Naive thymus-derived CD8-positive, alpha-beta T cell (primary cell): ENCODE measurements around the gene NHP2. TPM values are rescaled to one million over a fixed set of nuclear protein-coding genes. Genes with fewer than 3 reads are reported as not detected.
A peak's percentile ranks its signal among the peaks of the same experiment; 100 is the strongest.

ENCODE experiments used
- ATAC-seq, 2 donors: fragments of 150-1000 bp; cut with Tn5 transposase in 1 of 2; sonication (Bioruptor Pico), chemical (Tn5 transposase) in 1 of 2; 1 replicate in 1 of 2; 2 replicates in 1 of 2; pipeline ENCODE4 v1.10.0; 2021; ENCODE audit warnings: mild to moderate bottlenecking in 2 of 2, moderate library complexity in 2 of 2
- POLR2A ChIA-PET: fragments of 350-600 bp; sonication (Branson Sonifier 250); formaldehyde crosslinking; loops from one replicate; lab custom pipeline; 2021; ENCODE audit warnings: antibody characterized with exemption; lab: Charles Lee
- DNase-seq, 10 donors: peaks; one replicate each; pipeline versions ENCODE4 v3.0.0 to v3.0.0-alpha.2; 2020 to 2022
- H3K27ac Mint-ChIP-seq, 10 donors: one replicate each; pipeline ENCODE4 v1.8.0; 2020 to 2022; ENCODE audit warnings: mild to moderate bottlenecking in 10 of 10, mixed read lengths in 10 of 10, moderate library complexity in 4 of 10, inconsistent platforms in 1 of 10
- H3K27me3 Mint-ChIP-seq, 5 donors: one replicate each; pipeline ENCODE4 v1.8.0; 2021 to 2022; ENCODE audit warnings: mixed read lengths in 5 of 5
- H3K36me3 Mint-ChIP-seq, 3 donors: one replicate each; pipeline ENCODE4 v1.8.0; 2020 to 2022; ENCODE audit warnings: mixed read lengths in 3 of 3, mild to moderate bottlenecking in 2 of 3, inconsistent platforms in 1 of 3
- H3K4me1 Mint-ChIP-seq, 4 donors: one replicate each; pipeline ENCODE4 v1.8.0; 2021 to 2022; ENCODE audit warnings: mixed read lengths in 4 of 4
- H3K4me3 Mint-ChIP-seq, 10 donors: one replicate each; pipeline ENCODE4 v1.8.0; 2020 to 2022; ENCODE audit warnings: mild to moderate bottlenecking in 10 of 10, mixed read lengths in 10 of 10, moderate library complexity in 6 of 10, inconsistent platforms in 1 of 10
- H3K9me3 Mint-ChIP-seq, 9 donors: one replicate each; pipeline ENCODE4 v1.8.0; 2020 to 2022; ENCODE audit warnings: mixed read lengths in 9 of 9, mild to moderate bottlenecking in 3 of 9, inconsistent platforms in 1 of 9, moderate library complexity in 1 of 9
- polyA plus RNA-seq, 3 donors: library from polyadenylated mRNA; unstranded; fragments of 300-500 nt; fragmentation: Illumina TruSeq; gene quantifications; one replicate each; pipeline ENCODE4 v1.2.3, GENCODE V29; 2021
- total RNA-seq, 8 experiments: library from RNA in 2 of 8; stranded (reverse) in 2 of 8; gene quantifications; one replicate each; pipeline ENCODE4 v1.2.3 and lab custom pipeline; 2021 to 2026

NHP2 gene
- total and polyA plus RNA-seq, 5 experiments from 2014 or later, result 79.3 to 276 (median 238) TPM

DNA sequence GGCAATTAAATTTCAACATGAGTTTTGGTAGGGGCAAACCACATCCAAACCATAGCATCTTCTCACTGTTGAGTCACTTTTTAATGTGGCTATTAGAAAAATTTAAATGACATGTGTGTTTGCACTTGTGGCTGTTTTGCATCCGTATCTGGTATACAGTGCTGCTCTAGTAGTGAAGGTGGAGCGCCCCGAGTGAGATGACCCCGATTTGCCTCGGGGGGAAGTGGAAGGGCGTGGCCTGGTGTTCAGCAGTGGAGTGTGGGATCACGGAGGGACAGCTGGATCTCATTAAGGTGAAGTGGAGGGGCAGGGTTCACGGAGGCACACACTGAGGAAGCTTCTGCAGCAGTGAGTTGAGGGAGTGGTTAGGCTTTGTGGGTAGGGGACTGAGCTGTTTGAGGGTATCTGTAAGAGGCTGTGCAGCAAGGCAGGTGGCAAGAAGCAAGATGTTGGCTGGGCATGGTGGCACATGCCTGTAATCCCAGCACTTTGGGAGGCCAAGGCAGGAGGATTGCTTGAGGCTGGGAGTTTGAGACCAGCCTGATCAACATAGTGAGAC, 39.6 kb upstream of the NHP2 start:
- Mint-ChIP-seq H3K4me3 (peak overlapping the region in 4 of 10 donors; percentile 23 to 78 (median 56)), H3K4me1 (peaks cover 7 to 21% (median 17%) of the 10 kb centered on the region in 4 donors), H3K27ac (peak overlapping the region in 4 of 10 donors; percentile 57 to 81 (median 66)), H3K36me3 (peaks cover 0 to 2% (median 0%) of the 10 kb centered on the region in 3 donors), H3K27me3 (peaks cover 7 to 10% (median 9%) of the 10 kb centered on the region in 5 donors), H3K9me3 (peaks cover 0 to 2% (median 0%) of the 10 kb centered on the region in 9 donors)
- DNase-seq (no peak), ATAC-seq (no peak)
- POLR2A ChIA-PET, result interaction anchor here (0.7 kb wide), 1 partner anchor 103 kb away, joined by 8 read pairs; no protein-coding TSS in a partner anchor

- H3K4me1 Mint-ChIP-seq, result peaks cover 8 to 21% (median 17%) of the 10 kb centered on the region in 4 donors
- no peak overlapping the region for H3K4me3 Mint-ChIP-seq
- POLR2A ChIA-PET, result interaction anchor here (0.5 to 0.7 kb wide), 2 partner anchors 102 to 247 kb away, joined by 4 to 8 read pairs; no protein-coding TSS in a partner anchor
- no peak for ATAC-seq
- H3K9me3 Mint-ChIP-seq, result peaks cover 0 to 2% (median 0%) of the 10 kb centered on the region in 9 donors
- H3K27ac Mint-ChIP-seq, result no peak overlapping the region
- DNase-seq, result no peak
- peaks cover 8 to 11% (median 10%) of the 10 kb centered on the region in 5 donors for H3K27me3 Mint-ChIP-seq
- peaks cover 0 to 2% (median 0%) of the 10 kb centered on the region in 3 donors for H3K36me3 Mint-ChIP-seq
These were observed 39.1 kb upstream of the NHP2 start for GRCh38 chr5:178192787-178193186.

DNA sequence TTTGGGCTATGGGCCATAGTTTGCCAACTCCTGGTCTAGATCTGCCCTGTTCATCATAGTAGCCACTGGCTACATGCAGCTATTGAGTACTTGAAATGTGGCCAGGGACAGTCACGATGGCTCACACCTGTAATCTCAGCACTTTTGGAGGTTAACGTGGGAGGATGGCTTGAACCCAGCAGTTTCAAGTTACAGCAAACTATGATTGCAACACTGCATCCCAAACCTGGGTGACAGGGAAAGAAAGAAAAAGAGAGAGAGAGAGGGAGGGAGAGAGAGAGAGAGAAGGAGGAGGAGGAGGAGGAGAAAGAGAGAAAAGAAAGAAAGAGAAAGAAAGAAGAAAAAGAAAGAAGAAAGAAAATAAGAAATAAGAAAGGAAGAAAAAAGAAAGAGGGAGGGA, 38.6 kb upstream of the NHP2 start:
- peaks cover 0 to 2% (median 0%) of the 10 kb centered on the region in 3 donors for H3K36me3 Mint-ChIP-seq
- POLR2A ChIA-PET, result interaction anchor here (0.5 kb wide), 1 partner anchor 246 kb away, joined by 4 read pairs; no protein-coding TSS in a partner anchor
- H3K4me3 Mint-ChIP-seq, result no peak overlapping the region
- peak overlapping the region in 1 of 10 donors; percentile 78 for H3K27ac Mint-ChIP-seq
- DNase-seq (no peak), ATAC-seq (no peak)
- H3K4me1 Mint-ChIP-seq, result peaks cover 8 to 21% (median 17%) of the 10 kb centered on the region in 4 donors
- H3K9me3 Mint-ChIP-seq, result peaks cover 0 to 2% (median 0%) of the 10 kb centered on the region in 9 donors
- peaks cover 8 to 11% (median 10%) of the 10 kb centered on the region in 5 donors for H3K27me3 Mint-ChIP-seq

- Mint-ChIP-seq H3K36me3 (peaks cover 0 to 2% (median 0%) of the 10 kb centered on the region in 3 donors), H3K9me3 (peaks cover 0 to 2% (median 0%) of the 10 kb centered on the region in 9 donors), H3K27me3 (peaks cover 8 to 11% (median 10%) of the 10 kb centered on the region in 5 donors), H3K27ac (no peak overlapping the region), H3K4me3 (no peak overlapping the region), H3K4me1 (peaks cover 8 to 21% (median 17%) of the 10 kb centered on the region in 4 donors)
- no peak for DNase-seq
- ATAC-seq, result no peak
- POLR2A ChIA-PET, result no interaction called here
These were observed 38.0 kb upstream of the NHP2 start for GRCh38 chr5:178191661-178192060.

DNA sequence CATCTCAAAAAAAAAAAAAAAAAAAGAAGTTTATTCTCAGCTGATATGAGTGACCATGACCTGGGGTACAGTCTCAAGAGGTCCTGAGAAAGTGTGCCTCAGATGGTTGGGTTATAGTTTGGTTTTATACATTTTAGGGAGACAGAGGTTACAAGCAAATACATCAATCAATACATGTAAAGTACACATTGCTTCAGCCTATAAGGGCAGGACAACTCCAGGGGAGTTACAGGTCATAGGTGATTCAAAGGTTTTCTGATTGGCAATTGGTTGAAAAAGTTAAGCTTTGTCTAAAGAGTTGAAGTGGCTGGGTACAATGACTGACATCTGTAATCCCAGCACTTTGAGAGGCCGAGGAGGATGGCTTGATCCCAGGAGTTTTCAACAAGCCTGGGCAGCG, 35.7 kb upstream of the NHP2 start:
- Mint-ChIP-seq H3K27me3 (peaks cover 8 to 11% (median 10%) of the 10 kb centered on the region in 5 donors), H3K27ac (peak overlapping the region in 1 of 10 donors; percentile 15), H3K4me3 (no peak overlapping the region), H3K36me3 (peaks cover 0 to 2% (median 0%) of the 10 kb centered on the region in 3 donors), H3K9me3 (peaks cover 0 to 2% (median 0%) of the 10 kb centered on the region in 9 donors), H3K4me1 (peaks cover 8 to 16% (median 15%) of the 10 kb centered on the region in 4 donors)
- POLR2A ChIA-PET, result no interaction called here
- DNase-seq (no peak), ATAC-seq (no peak)

- POLR2A ChIA-PET, result no interaction called here
- peaks cover 0 to 11% (median 7%) of the 10 kb centered on the region in 5 donors for H3K27me3 Mint-ChIP-seq
- no peaks in the 10 kb centered on the region for H3K36me3 Mint-ChIP-seq
- no peak for DNase-seq
- H3K9me3 Mint-ChIP-seq, result no peaks in the 10 kb centered on the region
- ATAC-seq, result no peak
- no peak within 1 kb of the TSS for H3K4me3 Mint-ChIP-seq
- H3K4me1 Mint-ChIP-seq, result peaks cover 3 to 7% (median 5%) of the 10 kb centered on the region in 4 donors
- H3K27ac Mint-ChIP-seq, result no peak within 1 kb of the TSS
These were observed 33.3 kb upstream of the NHP2 start, which contains the start of gene GMCL2 for GRCh38 chr5:178187014-178187413. TSS of gene GMCL2 (minus strand) at chr5:178187371. CDS start at chr5:178187299, 72 bp downstream.

GRCh38 chr5:178186427-178186826, 32.7 kb upstream of the NHP2 start:
- POLR2A ChIA-PET, result no interaction called here
- no peak for DNase-seq
- Mint-ChIP-seq H3K9me3 (no peaks in the 10 kb centered on the region), H3K4me1 (peaks cover 4 to 10% (median 7%) of the 10 kb centered on the region in 4 donors), H3K36me3 (no peaks in the 10 kb centered on the region), H3K27ac (no peak overlapping the region), H3K4me3 (no peak overlapping the region), H3K27me3 (peaks cover 0 to 11% (median 7%) of the 10 kb centered on the region in 5 donors)
- no peak for ATAC-seq

DNA sequence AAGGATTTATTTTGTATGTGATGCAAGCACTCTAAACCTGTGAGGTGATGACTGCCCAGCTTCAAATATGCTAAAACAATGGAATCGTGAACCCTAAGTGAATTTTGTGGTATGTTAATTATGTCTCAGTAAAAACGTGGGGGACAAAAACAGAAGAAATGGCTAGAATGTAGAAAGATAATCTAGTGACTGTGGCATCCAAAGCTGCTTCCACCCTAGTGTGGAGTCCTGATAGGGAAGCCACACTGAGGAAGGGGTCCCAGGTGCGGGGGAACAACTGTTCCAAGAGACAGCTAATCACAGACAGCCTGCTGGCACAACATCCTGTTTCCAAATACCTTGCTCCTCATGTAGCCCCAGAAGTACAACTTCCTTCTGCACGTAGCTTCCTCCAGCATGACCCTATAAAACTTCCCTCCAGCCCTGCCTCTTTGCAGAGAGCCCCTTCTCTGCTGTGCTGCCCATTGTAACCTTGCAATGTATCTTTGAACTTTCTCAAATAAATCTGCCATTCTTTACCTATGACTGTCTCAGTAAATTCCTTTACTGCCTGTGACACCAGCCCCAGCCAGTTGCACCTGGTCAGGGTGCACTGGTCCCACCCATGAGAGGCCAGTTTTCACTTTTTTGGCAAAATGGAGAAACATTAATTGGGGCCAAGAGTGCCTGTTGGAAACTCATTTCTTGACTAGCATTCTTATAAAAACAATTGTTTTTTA, 28.6 kb upstream of the NHP2 start:
- Mint-ChIP-seq H3K4me3 (no peak overlapping the region), H3K36me3 (no peaks in the 10 kb centered on the region), H3K4me1 (peaks cover 2 to 10% (median 8%) of the 10 kb centered on the region in 4 donors), H3K27me3 (peaks cover 0 to 5% (median 0%) of the 10 kb centered on the region in 5 donors), H3K27ac (peak overlapping the region in 3 of 10 donors; percentile 19 to 57 (median 39)), H3K9me3 (no peaks in the 10 kb centered on the region)
- POLR2A ChIA-PET, result interaction anchor here (0.6 kb wide), 1 partner anchor 16 kb away, joined by 3 read pairs; no protein-coding TSS in a partner anchor
- ATAC-seq, result no peak
- DNase-seq, result no peak

GRCh38 chr5:178180141-178180863, 26.6 kb upstream of the NHP2 start:
- H3K27ac Mint-ChIP-seq, result peak overlapping the region in 1 of 10 donors; percentile 12
- POLR2A ChIA-PET, result no interaction called here
- no peak for DNase-seq

DNA sequence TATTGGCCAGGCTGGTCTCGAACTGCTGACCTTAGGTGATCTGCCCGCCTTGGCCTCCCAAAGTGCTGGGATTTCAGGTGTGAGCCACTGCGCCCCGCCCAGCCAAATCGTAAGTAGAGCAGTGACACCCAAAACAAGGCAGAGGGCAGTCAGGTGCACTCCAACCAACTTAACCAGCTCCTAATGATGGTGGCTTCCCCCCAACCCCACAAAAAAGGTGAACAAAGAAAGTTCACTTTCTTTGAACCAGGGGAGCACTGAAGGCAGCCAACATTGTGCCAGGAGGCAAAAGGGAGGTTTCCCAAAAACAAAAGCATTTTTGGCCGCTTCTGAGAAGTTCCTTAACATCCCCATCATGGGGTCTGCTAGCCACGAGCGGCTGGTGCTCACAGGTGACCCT, 23.9 kb upstream of the NHP2 start:
- no peaks in the 10 kb centered on the region for H3K36me3 Mint-ChIP-seq
- peaks cover 4 to 9% (median 7%) of the 10 kb centered on the region in 4 donors for H3K4me1 Mint-ChIP-seq
- DNase-seq, result no peak
- peaks cover 0 to 5% (median 0%) of the 10 kb centered on the region in 5 donors for H3K27me3 Mint-ChIP-seq
- no peak overlapping the region for H3K27ac Mint-ChIP-seq
- ATAC-seq, result no peak
- POLR2A ChIA-PET, result no interaction called here
- H3K4me3 Mint-ChIP-seq, result no peak overlapping the region
- H3K9me3 Mint-ChIP-seq, result peaks cover 0 to 2% (median 0%) of the 10 kb centered on the region in 9 donors

More at GRCh38 chr5:178180141-178180863, 26.6 kb upstream of the NHP2 start:
- Mint-ChIP-seq H3K27me3 (peaks cover 0 to 5% (median 0%) of the 10 kb centered on the region in 5 donors), H3K4me1 (peaks cover 4 to 10% (median 8%) of the 10 kb centered on the region in 4 donors), H3K36me3 (no peaks in the 10 kb centered on the region), H3K9me3 (peaks cover 0 to 2% (median 0%) of the 10 kb centered on the region in 9 donors), H3K4me3 (no peak overlapping the region)
- ATAC-seq, result no peak

DNA sequence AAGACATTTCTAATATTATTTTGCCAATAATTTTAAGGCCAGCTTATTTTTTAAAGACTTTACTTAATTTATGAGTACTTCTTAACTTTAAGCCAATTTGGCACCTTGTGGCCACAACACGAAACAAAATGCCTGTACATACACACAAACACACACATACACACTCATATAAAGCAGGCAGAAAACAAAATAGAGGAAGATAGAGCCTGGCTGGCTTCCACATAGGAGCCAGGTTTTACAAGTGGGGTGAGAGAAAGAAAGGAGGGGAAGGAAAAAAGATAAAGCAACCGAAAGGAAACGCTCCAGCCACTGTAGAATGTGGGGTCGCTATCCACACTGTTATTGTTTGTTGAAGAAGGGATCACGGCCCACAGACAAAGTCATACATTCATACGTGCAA, 23.1 kb upstream of the NHP2 start:
- H3K27ac Mint-ChIP-seq, result peak overlapping the region in 1 of 10 donors; percentile 43
- no peak for ATAC-seq

DNA sequence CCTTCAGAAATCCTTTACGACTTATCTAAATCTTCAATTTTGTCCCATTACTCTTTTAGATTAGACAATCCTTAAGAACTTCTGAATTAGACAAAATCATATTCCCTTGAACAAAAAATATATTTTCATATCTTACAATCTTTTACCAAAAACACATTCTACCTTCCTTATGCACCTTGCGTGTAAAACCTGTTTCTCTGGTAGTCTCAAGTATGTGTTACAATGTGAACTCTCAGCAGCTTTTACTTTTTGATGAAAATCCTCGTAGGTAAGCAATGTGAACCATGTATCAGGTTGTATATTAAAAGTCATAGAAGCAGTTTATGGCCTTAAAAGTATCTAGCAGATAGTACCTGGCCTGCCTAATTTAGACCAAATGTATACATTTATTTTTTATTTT, 20.8 kb upstream of the NHP2 start:
- POLR2A ChIA-PET, result interaction anchor here (0.7 kb wide), 1 partner anchor 17 kb away, joined by 4 read pairs; no protein-coding TSS in a partner anchor
- peaks cover 0 to 4% (median 0%) of the 10 kb centered on the region in 5 donors for H3K27me3 Mint-ChIP-seq
- DNase-seq, result no peak

More for the DNA sequence above, 23.1 kb upstream of the NHP2 start:
- H3K27me3 Mint-ChIP-seq, result peaks cover 0 to 5% (median 0%) of the 10 kb centered on the region in 5 donors
- no peaks in the 10 kb centered on the region for H3K36me3 Mint-ChIP-seq
- H3K9me3 Mint-ChIP-seq, result peaks cover 0 to 2% (median 0%) of the 10 kb centered on the region in 9 donors
- peaks cover 0 to 3% (median 1%) of the 10 kb centered on the region in 4 donors for H3K4me1 Mint-ChIP-seq
- DNase-seq, result no peak
- H3K4me3 Mint-ChIP-seq, result no peak overlapping the region
- POLR2A ChIA-PET, result no interaction called here

More for the DNA sequence above, 20.8 kb upstream of the NHP2 start:
- H3K4me1 Mint-ChIP-seq, result peaks cover 0 to 2% (median 0%) of the 10 kb centered on the region in 4 donors
- H3K4me3 Mint-ChIP-seq, result no peak overlapping the region
- no peak overlapping the region for H3K27ac Mint-ChIP-seq
- peaks cover 0 to 2% (median 0%) of the 10 kb centered on the region in 9 donors for H3K9me3 Mint-ChIP-seq
- no peaks in the 10 kb centered on the region for H3K36me3 Mint-ChIP-seq
- ATAC-seq, result no peak
